SK-N-SH (cell line): Measurements from ENCODE around the gene NPR1. TPM values are rescaled to one million over a fixed set of nuclear protein-coding genes. Genes with fewer than 3 reads are reported as not detected.

ENCODE experiments used
- CTCF ChIA-PET: fragments of 300-600, 350-600 bp; formaldehyde crosslinking; extraction: SDS; loops from one replicate; lab custom pipeline; 2021; lab: Yijun Ruan, JAX
- POLR2A ChIA-PET: fragments of 350-600 bp; sonication (Branson Sonifier 250); formaldehyde crosslinking; extraction: SDS; loops from one replicate; lab custom pipeline; 2020; ENCODE audit warnings: antibody characterized with exemption, inconsistent platforms; lab: Yijun Ruan, JAX
- DNase-seq: peaks from one replicate; pipeline ENCODE4 v3.0.0; 2012
- H2AFZ ChIP-seq: fragments of 200-600 bp; sonication (generic); 2 replicates; pipeline ENCODE4 v1.8.1; 2016; ENCODE audit warnings: antibody characterized with exemption, mild to moderate bottlenecking, low read depth
- H3F3A ChIP-seq: fragments of 200-600 bp; sonication (generic); replicated peaks from 2 replicates; pipeline ENCODE3; 2016; ENCODE audit warnings: antibody characterized with exemption, mild to moderate bottlenecking; ENCODE audit not compliant: insufficient read depth
- H3K27ac ChIP-seq, 2 experiments: fragments of 200-500 bp in 1 of 2; fragments of 200-600 bp in 1 of 2; sonication (Bioruptor generic) in 1 of 2; sonication (generic), shearing (Covaris generic) in 1 of 2; 2 replicates each; pipeline versions ENCODE4 v1.5.1 to v1.6.1; 2014 to 2016; ENCODE audit warnings: low read depth in 2 of 2, inconsistent platforms in 1 of 2, low read length in 1 of 2, mild to moderate bottlenecking in 1 of 2, mixed read lengths in 1 of 2
- H3K27me3 ChIP-seq: fragments of 200-600 bp; sonication (generic), shearing (Covaris generic); 2 replicates; pipeline ENCODE4 v1.6.1; 2016; ENCODE audit warnings: mixed run types; ENCODE audit not compliant: insufficient read depth
- H3K36me3 ChIP-seq, 2 experiments: fragments of 200-500 bp in 1 of 2; fragments of 200-600 bp in 1 of 2; sonication (Bioruptor generic) in 1 of 2; sonication (generic) in 1 of 2; replicated peaks in 1 of 2; 2 replicates each; pipeline versions ENCODE3 to v1.5.1; 2014 to 2016; ENCODE audit warnings: low read length in 1 of 2, mild to moderate bottlenecking in 1 of 2; ENCODE audit not compliant: insufficient read depth in 2 of 2, control insufficient read depth in 1 of 2
- H3K4me1 ChIP-seq, 2 experiments: fragments of 200-500 bp in 1 of 2; fragments of 200-600 bp in 1 of 2; sonication (Bioruptor generic) in 1 of 2; sonication (generic), shearing (Covaris generic) in 1 of 2; 2 replicates each; pipeline versions ENCODE4 v1.5.1 to v1.6.1; 2014 to 2016; ENCODE audit warnings: low read depth in 1 of 2, low read length in 1 of 2, mixed run types in 1 of 2; ENCODE audit not compliant: insufficient read depth in 2 of 2, control insufficient read depth in 1 of 2
- H3K4me2 ChIP-seq: fragments of 200-600 bp; sonication (generic), shearing (Covaris generic); 2 replicates; pipeline ENCODE4 v1.6.1; 2017; ENCODE audit warnings: mixed run types
- H3K4me3 ChIP-seq, 2 experiments: fragments of 200-500 bp in 1 of 2; fragments of 200-600 bp in 1 of 2; sonication (Bioruptor generic) in 1 of 2; sonication (generic), shearing (Covaris generic) in 1 of 2; 2 replicates each; pipeline versions ENCODE4 v1.5.1 to v1.8.1; 2014 to 2016; ENCODE audit warnings: low read depth in 2 of 2, inconsistent platforms in 1 of 2, low read length in 1 of 2, mild to moderate bottlenecking in 1 of 2, mixed read lengths in 1 of 2, moderate library complexity in 1 of 2
- H3K79me2 ChIP-seq: fragments of 200-600 bp; sonication (generic); 2 replicates; pipeline ENCODE4 v1.8.1; 2017; ENCODE audit warnings: mild to moderate bottlenecking; ENCODE audit not compliant: insufficient read depth
- H3K9ac ChIP-seq: fragments of 200-600 bp; sonication (generic); 2 replicates; pipeline ENCODE4 v1.6.1; 2017; ENCODE audit warnings: mixed run types
- H3K9me2 ChIP-seq: fragments of 200-600 bp; sonication (generic); 2 replicates; pipeline ENCODE4 v1.6.1; 2017; ENCODE audit warnings: mixed run types
- H3K9me3 ChIP-seq: fragments of 200-600 bp; sonication (generic); 2 replicates; pipeline ENCODE4 v1.6.1; 2017; ENCODE audit warnings: mixed run types, mild to moderate bottlenecking, moderate library complexity
- H4K20me1 ChIP-seq: fragments of 200-600 bp; sonication (generic); 2 replicates; pipeline ENCODE4 v1.6.1; 2017; ENCODE audit warnings: mild to moderate bottlenecking, mixed run types; ENCODE audit not compliant: insufficient read depth
- ELF1 ChIP-seq: IDR thresholded peaks from 2 replicates; pipeline ENCODE4 v1.4.0; 2012
- EZH2phosphoT487 ChIP-seq: fragments of 200-600 bp; sonication (generic); IDR thresholded peaks from 2 replicates; pipeline ENCODE4 v1.6.1; 2017; ENCODE audit warnings: low read depth, mixed run types, mild to moderate bottlenecking, antibody characterized with exemption, moderate library complexity, borderline replicate concordance
- FOXJ3 ChIP-seq: sonication (generic); formaldehyde crosslinking; IDR thresholded peaks from 2 replicates; pipeline ENCODE4 v1.5.1; 2020; ENCODE audit warnings: mild to moderate bottlenecking, missing genetic modification reagents
- FOXM1 ChIP-seq: IDR thresholded peaks from 2 replicates; pipeline ENCODE4 v1.4.0; 2012; ENCODE audit warnings: low read depth, mild to moderate bottlenecking
- GABPA ChIP-seq: IDR thresholded peaks from 2 replicates; pipeline ENCODE4 v1.4.0; 2012; ENCODE audit warnings: low read depth, mild to moderate bottlenecking
- IRF3 ChIP-seq: fragments of 150-350 bp; IDR thresholded peaks from 2 replicates; pipeline ENCODE4 v1.6.1; 2016; ENCODE audit warnings: mild to moderate bottlenecking, low read depth, low read length
- MXI1 ChIP-seq: IDR thresholded peaks from 2 replicates; pipeline ENCODE4 v1.6.1; 2012; ENCODE audit warnings: mild to moderate bottlenecking, low read depth, low read length, improper control_type of control experiment
- NRF1 ChIP-seq: IDR thresholded peaks from 2 replicates; pipeline ENCODE4 v1.6.1; 2012; ENCODE audit warnings: low read depth, mild to moderate bottlenecking, low read length
- POLR2AphosphoS5 ChIP-seq: IDR thresholded peaks from 2 replicates; pipeline ENCODE4 v1.6.1; 2012; ENCODE audit warnings: low read depth, low read length
- REST ChIP-seq: IDR thresholded peaks from 2 replicates; pipeline ENCODE4 v1.6.1; 2012; ENCODE audit warnings: mild to moderate bottlenecking, low read depth, low read length, moderate library complexity
- SIN3A ChIP-seq: IDR thresholded peaks from 2 replicates; pipeline ENCODE4 v1.6.1; 2012; ENCODE audit warnings: low read depth, mild to moderate bottlenecking, low read length, moderate library complexity, borderline replicate concordance
- TCF12 ChIP-seq: IDR thresholded peaks from 2 replicates; pipeline ENCODE4 v1.4.0; 2012
- YY1 ChIP-seq: IDR thresholded peaks from 2 replicates; pipeline ENCODE4 v1.4.0; 2012; ENCODE audit warnings: low read depth, mild to moderate bottlenecking
- ZBTB33 ChIP-seq: IDR thresholded peaks from 2 replicates; pipeline ENCODE4 v1.4.0; 2012; ENCODE audit warnings: low read depth, borderline replicate concordance
- WGBS: methylation state at CpG from one replicate; pipeline ENCODE4 v1.1.6; 2017; ENCODE audit warnings: low lambda C conversion rate; 5-methylcytosine and 5-hydroxymethylcytosine counted together
- polyA plus RNA-seq, 3 experiments: library from polyadenylated mRNA; depleted of rRNA; stranded (reverse); fragments of >200 nt; gene quantifications; 2 replicates each; pipeline ENCODE4 v1.2.3, GENCODE V29; 2012
- TF ChIP-seq, protein P1 (sequence below): fragments of 200-600 bp; sonication (generic); IDR thresholded peaks from 2 replicates; pipeline ENCODE4 v1.6.1; 2017; ENCODE audit warnings: antibody characterized with exemption, mild to moderate bottlenecking, moderate library complexity

NPR1 gene
- polyA plus RNA-seq, 1 of the 3 experiments (the other 2 are of a cell fraction): 0.12 TPM

- TF ChIP-seq REST (no peak), NRF1 (no peak), EZH2phosphoT487 (no peak), FOXJ3 (CRISPR knock-in tag) (no peak), IRF3 (no peak), FOXM1 (no peak)
Measured at GRCh38 chr1:153655333-153655732, 23.2 kb upstream of the NPR1 start (continued).

DNA sequence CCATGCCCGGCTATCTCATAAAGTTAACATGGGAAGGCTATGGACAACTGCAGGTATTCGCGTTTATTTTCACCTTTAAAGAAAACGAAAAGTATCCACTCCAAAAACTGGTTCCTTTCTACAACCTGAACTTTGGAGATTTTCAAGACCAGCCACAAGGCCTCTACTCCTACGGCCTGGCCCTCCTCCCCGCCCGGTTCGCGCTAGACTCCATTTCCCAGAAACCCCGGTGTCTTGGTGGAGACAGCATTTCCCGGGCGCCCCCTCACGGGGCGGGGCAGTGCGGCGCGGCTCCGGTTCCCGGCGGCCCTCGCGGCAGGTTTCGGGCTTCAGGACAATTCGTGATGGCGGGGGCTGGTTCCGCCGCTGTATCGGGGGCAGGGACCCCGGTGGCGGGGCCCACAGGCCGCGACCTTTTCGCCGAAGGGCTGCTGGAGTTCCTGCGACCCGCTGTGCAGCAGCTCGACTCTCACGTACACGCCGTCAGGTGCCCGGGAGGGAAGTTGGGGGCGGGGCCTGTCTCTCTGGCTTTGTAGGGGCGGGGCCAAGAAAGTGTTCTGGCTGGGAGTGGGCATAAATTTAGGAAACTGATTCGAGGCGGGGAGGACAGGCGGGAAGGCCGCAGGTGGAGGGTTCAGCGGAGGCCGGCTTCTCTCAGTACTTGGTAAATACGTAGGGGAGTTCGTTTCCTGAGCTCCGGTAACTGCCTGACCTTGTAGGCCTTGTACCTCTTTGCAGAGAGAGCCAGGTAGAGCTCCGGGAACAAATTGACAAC, 19.9 kb upstream of the NPR1 start, which contains the start of gene SNAPIN:
Gene SNAPIN (plus strand): TSS at position 304 of the 775 bp plus-strand sequence. CDS start 41 bp downstream, at position 345.
- ChIA-PET CTCF (interaction anchor here (1.2 to 1.4 kb wide), 4 partner anchors 9 to 15 kb away, joined by 3 read pairs; no protein-coding TSS in a partner anchor), POLR2A (interaction anchor here (0.6 to 1.9 kb wide), 4 partner anchors 25 to 332 kb away, joined by 3 to 8 read pairs (median 5); partner anchors contain the start of genes CHTOP and RPS27)
- peak within 1 kb of the TSS; percentile 80 for H3K9ac ChIP-seq
- WGBS: 4% methylated on average over 35 of the region's 53 CpGs
- peak within 1 kb of the TSS; percentile 60 to 92 for H3K4me3 ChIP-seq
- H3F3A ChIP-seq: peaks cover 30% of the 10 kb centered on the region
- peaks cover 23% of the 10 kb centered on the region for H3K79me2 ChIP-seq
- H3K36me3 ChIP-seq: peaks cover 26 to 30% of the 10 kb centered on the region in 2 experiments
- H3K27ac ChIP-seq: peak within 1 kb of the TSS; percentile 58 to 83; a peak in 3 of 4 replicates
- H3K9me2 ChIP-seq: no peaks in the 10 kb centered on the region
- DNase-seq: peak; percentile 94
- H3K4me1 ChIP-seq: peaks cover 0 to 5% of the 10 kb centered on the region in 2 experiments; a peak in 1 of 4 replicates
- H3K4me2 ChIP-seq: peak within 1 kb of the TSS; percentile 94
- peak within 1 kb of the TSS; percentile 97 for H2AFZ ChIP-seq
- no peaks in the 10 kb centered on the region for H4K20me1 ChIP-seq
- H3K9me3 ChIP-seq: no peaks in the 10 kb centered on the region
- H3K27me3 ChIP-seq: no peaks in the 10 kb centered on the region
- peak; percentile 75; the same call in 1 of the 2 replicates for TF ChIP-seq SIN3A
- TF ChIP-seq MXI1: peak; percentile 56; the same call in 1 of the 2 replicates
- TF ChIP-seq POLR2AphosphoS5: peak; percentile 91
- peak; percentile 70; the same call in 1 of the 2 replicates for TF ChIP-seq YY1
- TF ChIP-seq FOXJ3 (CRISPR knock-in tag): 0 out of 2 replicates have a peak, but pooled peaks have one; percentile 31
- TF ChIP-seq, protein P1, sequence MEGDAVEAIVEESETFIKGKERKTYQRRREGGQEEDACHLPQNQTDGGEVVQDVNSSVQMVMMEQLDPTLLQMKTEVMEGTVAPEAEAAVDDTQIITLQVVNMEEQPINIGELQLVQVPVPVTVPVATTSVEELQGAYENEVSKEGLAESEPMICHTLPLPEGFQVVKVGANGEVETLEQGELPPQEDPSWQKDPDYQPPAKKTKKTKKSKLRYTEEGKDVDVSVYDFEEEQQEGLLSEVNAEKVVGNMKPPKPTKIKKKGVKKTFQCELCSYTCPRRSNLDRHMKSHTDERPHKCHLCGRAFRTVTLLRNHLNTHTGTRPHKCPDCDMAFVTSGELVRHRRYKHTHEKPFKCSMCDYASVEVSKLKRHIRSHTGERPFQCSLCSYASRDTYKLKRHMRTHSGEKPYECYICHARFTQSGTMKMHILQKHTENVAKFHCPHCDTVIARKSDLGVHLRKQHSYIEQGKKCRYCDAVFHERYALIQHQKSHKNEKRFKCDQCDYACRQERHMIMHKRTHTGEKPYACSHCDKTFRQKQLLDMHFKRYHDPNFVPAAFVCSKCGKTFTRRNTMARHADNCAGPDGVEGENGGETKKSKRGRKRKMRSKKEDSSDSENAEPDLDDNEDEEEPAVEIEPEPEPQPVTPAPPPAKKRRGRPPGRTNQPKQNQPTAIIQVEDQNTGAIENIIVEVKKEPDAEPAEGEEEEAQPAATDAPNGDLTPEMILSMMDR: 0 out of 2 replicates have a peak, but pooled peaks have one; percentile 12
- TF ChIP-seq EZH2phosphoT487: no peak
- TF ChIP-seq REST: 0 out of 2 replicates have a peak, but pooled peaks have one; percentile 18
- no peak for TF ChIP-seq ZBTB33
- TF ChIP-seq ELF1: peak; percentile 62; the same call in 1 of the 2 replicates
- no peak for TF ChIP-seq TCF12
- peak; percentile 76 for TF ChIP-seq GABPA
